ENCODE measurements around the gene INO80. TPM values are rescaled to one million over a fixed set of nuclear protein-coding genes. Genes with fewer than 3 reads are reported as not detected.

The INO80 gene
- total and polyA plus RNA-seq, 2 donors (not counting 1 experiment from before 2014, with no cell fraction given) = 16.3 to 55.7 TPM

DNA sequence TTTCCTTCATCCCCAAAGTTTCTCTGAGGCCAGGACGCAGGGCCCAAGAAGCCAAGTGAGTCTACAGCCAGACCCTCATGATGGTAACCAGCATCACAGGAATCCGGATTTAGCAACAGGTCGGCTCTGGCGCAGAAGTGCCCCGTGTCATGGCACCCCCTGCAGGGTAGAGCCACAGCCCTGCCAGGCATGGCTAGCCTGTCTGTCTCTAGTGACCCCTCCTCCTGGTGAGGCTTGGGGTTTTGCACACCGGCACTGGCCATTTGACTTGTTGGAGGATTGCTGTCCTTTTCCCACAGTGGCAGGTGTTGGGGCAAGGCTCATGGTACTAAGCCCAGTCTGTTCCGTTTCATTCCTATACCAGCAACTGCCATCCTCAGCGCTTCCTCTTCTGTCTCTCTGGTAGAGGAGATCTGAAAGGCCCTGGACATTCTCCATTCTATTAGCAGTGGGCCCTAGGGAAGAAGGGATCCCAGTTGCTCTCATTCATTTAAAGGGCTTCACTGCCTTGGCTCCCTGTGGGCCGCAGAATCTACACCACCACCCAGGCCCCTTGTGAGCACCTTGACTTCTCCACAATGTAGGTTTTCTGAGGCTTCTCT, 172.2 kb downstream of the INO80 start:
- Histone ChIP-seq H4K20me1 (ENCODE audit: control insufficient read depth, insufficient read depth, low read length, poor library complexity, severe bottlenecking) (no peaks in the 10 kb centered on the region), H3K79me2 (ENCODE audit: control insufficient read depth, insufficient read depth, low read length) (no peaks in the 10 kb centered on the region), H3K9ac (ENCODE audit: low read length) (no peak overlapping the region), H3K4me1 (ENCODE audit: control insufficient read depth in 2 of 2, insufficient read depth in 2 of 2, low read length in 2 of 2) (peaks cover 31 to 35% of the 10 kb centered on the region in 2 donors), H3K36me3 (replicated peaks in 1 of 2; ENCODE audit: control extremely low read depth in 1 of 2, control insufficient read depth in 1 of 2, extremely low read depth in 1 of 2, insufficient read depth in 2 of 2, low read length in 1 of 2) (no peaks in the 10 kb centered on the region), H3K27me3 (replicated peaks in 1 of 4; ENCODE audit: control extremely low read depth in 1 of 4, control insufficient read depth in 3 of 4, insufficient read depth in 4 of 4, low read length in 3 of 4) (peaks cover 0 to 3% (median 0%) of the 10 kb centered on the region in 4 experiments), H3K9me3 (ENCODE audit: control extremely low read depth in 1 of 3, control insufficient read depth in 2 of 3, insufficient read depth in 1 of 3, low read length in 2 of 3) (no peaks in the 10 kb centered on the region), H3K4me3 (ENCODE audit: control extremely low read depth in 1 of 5, extremely low read depth in 1 of 5, insufficient read depth in 1 of 5, low read depth in 2 of 5, low read length in 4 of 5) (no peak overlapping the region), H2AFZ (ENCODE audit: insufficient read depth, low read depth, low read length, poor library complexity, severe bottlenecking) (no peak overlapping the region), H3K4me2 (replicated peaks; ENCODE audit: low read depth, low read length, poor library complexity, severe bottlenecking) (no peak overlapping the region), H3K27ac (ENCODE audit: low read length in 2 of 2) (no peak overlapping the region)
- whole genome bisulfite sequencing (ENCODE audit: insufficient coverage) = 91% methylated on average over 6 of the region's 9 CpGs
- Mint-ChIP-seq H3K4me3 (peak overlapping the region; percentile 83), H3K9me3 (ENCODE audit: insufficient read depth) (no peaks in the 10 kb centered on the region), H3K27ac (no peak overlapping the region), H3K27me3 (peaks cover 13% of the 10 kb centered on the region), H3K4me1 (peaks cover 37% of the 10 kb centered on the region)
- TF ChIP-seq, protein P1, sequence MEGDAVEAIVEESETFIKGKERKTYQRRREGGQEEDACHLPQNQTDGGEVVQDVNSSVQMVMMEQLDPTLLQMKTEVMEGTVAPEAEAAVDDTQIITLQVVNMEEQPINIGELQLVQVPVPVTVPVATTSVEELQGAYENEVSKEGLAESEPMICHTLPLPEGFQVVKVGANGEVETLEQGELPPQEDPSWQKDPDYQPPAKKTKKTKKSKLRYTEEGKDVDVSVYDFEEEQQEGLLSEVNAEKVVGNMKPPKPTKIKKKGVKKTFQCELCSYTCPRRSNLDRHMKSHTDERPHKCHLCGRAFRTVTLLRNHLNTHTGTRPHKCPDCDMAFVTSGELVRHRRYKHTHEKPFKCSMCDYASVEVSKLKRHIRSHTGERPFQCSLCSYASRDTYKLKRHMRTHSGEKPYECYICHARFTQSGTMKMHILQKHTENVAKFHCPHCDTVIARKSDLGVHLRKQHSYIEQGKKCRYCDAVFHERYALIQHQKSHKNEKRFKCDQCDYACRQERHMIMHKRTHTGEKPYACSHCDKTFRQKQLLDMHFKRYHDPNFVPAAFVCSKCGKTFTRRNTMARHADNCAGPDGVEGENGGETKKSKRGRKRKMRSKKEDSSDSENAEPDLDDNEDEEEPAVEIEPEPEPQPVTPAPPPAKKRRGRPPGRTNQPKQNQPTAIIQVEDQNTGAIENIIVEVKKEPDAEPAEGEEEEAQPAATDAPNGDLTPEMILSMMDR (IDR thresholded peaks at IDR 0.05) = no peak
- no peak for TF ChIP-seq EZH2 (IDR thresholded peaks at IDR 0.05; ENCODE audit: borderline replicate concordance, insufficient read depth, low read depth, low read length, poor library complexity, severe bottlenecking)
- DNase-seq (no peak), ATAC-seq (ENCODE audit: low read depth) (no peak)
- intact Hi-C loops (cut with micrococcal nuclease) = loop anchor here (5.0 kb wide), 1 partner anchor 78 kb away; no protein-coding TSS in a partner anchor
- ChIA-PET POLR2A (no interaction called here), CTCF (interaction anchor here (0.6 to 5.7 kb wide), 7 partner anchors 9 to 139 kb away, joined by 3 to 69 read pairs (median 9); partner anchors contain the start of gene CHAC1)

DNA sequence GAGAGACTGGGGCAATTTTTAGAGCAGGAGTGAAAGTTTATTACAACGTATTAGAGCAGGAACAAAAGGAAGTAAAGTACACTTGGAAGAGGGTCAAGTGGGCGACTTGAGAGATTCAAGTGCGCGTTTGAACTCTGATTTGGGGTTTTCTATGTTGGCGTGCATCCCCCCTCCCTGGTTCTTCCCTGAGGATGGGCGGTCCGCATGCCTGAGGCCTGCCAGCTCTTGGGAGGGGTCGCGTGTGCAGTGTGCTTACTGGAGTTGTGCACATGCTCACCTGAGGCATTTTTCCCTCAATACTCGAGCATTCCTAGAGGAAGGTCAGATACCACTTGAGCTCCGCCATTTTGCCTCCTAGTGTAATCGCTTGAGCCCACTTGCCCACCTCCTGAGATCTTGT, 173.2 kb downstream of the INO80 start:
- TF ChIP-seq, protein P1 (IDR thresholded peaks at IDR 0.05) = no peak
- TF ChIP-seq EZH2 (IDR thresholded peaks at IDR 0.05; ENCODE audit: borderline replicate concordance, insufficient read depth, low read depth, low read length, poor library complexity, severe bottlenecking) = no peak
- DNase-seq = no peak
- Histone ChIP-seq H3K9ac (ENCODE audit: low read length) (peak overlapping the region; percentile 78), H3K27ac (ENCODE audit: low read length in 2 of 2) (no peak overlapping the region), H3K4me2 (replicated peaks; ENCODE audit: low read depth, low read length, poor library complexity, severe bottlenecking) (peak overlapping the region; percentile 99), H3K27me3 (replicated peaks in 1 of 4; ENCODE audit: control extremely low read depth in 1 of 4, control insufficient read depth in 3 of 4, insufficient read depth in 4 of 4, low read length in 3 of 4) (no peaks in the 10 kb centered on the region), H3K36me3 (replicated peaks in 1 of 2; ENCODE audit: control extremely low read depth in 1 of 2, control insufficient read depth in 1 of 2, extremely low read depth in 1 of 2, insufficient read depth in 2 of 2, low read length in 1 of 2) (no peaks in the 10 kb centered on the region), H4K20me1 (ENCODE audit: control insufficient read depth, insufficient read depth, low read length, poor library complexity, severe bottlenecking) (no peaks in the 10 kb centered on the region), H3K4me1 (ENCODE audit: control insufficient read depth in 2 of 2, insufficient read depth in 2 of 2, low read length in 2 of 2) (peaks cover 31 to 35% of the 10 kb centered on the region in 2 donors), H3K9me3 (ENCODE audit: control extremely low read depth in 1 of 3, control insufficient read depth in 2 of 3, insufficient read depth in 1 of 3, low read length in 2 of 3) (no peaks in the 10 kb centered on the region), H3K4me3 (ENCODE audit: control extremely low read depth in 1 of 5, extremely low read depth in 1 of 5, insufficient read depth in 1 of 5, low read depth in 2 of 5, low read length in 4 of 5) (peak overlapping the region in 3 of 5 experiments; percentile 53 to 78 (median 72)), H2AFZ (ENCODE audit: insufficient read depth, low read depth, low read length, poor library complexity, severe bottlenecking) (peak overlapping the region; percentile 96), H3K79me2 (ENCODE audit: control insufficient read depth, insufficient read depth, low read length) (no peaks in the 10 kb centered on the region)
- Mint-ChIP-seq H3K4me1 (peaks cover 37% of the 10 kb centered on the region), H3K4me3 (peak overlapping the region; percentile 83), H3K27me3 (peaks cover 6% of the 10 kb centered on the region), H3K9me3 (ENCODE audit: insufficient read depth) (no peaks in the 10 kb centered on the region), H3K27ac (peak overlapping the region; percentile 63)
- ATAC-seq (ENCODE audit: low read depth) = no peak
- 74% methylated on average over 11 of the region's 12 CpGs for WGBS (ENCODE audit: insufficient coverage)
- CTCF ChIA-PET = interaction anchor here (1.2 to 5.7 kb wide), 11 partner anchors 10 to 241 kb away, joined by 3 to 69 read pairs (median 9); partner anchors contain the start of genes CHAC1, DLL4 and VPS18
- intact Hi-C loops (cut with micrococcal nuclease) = loop anchor here (1.0 to 5.0 kb wide), 2 partner anchors 10 to 79 kb away; partner anchors contain the start of gene CHAC1
- POLR2A ChIA-PET = interaction anchor here (0.6 to 4.0 kb wide), 2 partner anchors 10 to 12 kb away, joined by 3 to 20 read pairs; partner anchors contain the start of gene CHAC1

All from B cell (primary cell).